HEK293 (cell line): Measurements from ENCODE around the gene PTAR1.

Experiments
- CTCF ChIA-PET: fragments of 350-600 bp; formaldehyde crosslinking; extraction: SDS; loops from one replicate; lab custom pipeline; 2021; ENCODE audit warnings: antibody characterized with exemption; lab: Yijun Ruan, JAX
- POLR2A ChIA-PET: fragments of 300-600 bp; formaldehyde crosslinking; extraction: SDS; loops from one replicate; lab custom pipeline; 2020; ENCODE audit warnings: antibody characterized with exemption, inconsistent platforms; lab: Yijun Ruan, JAX
- H3K27ac ChIP-seq: fragments of 200-500 bp; sonication (Bioruptor generic); 2 replicates; pipeline ENCODE4 v1.5.1; 2014; ENCODE audit warnings: low read depth, low read length, control low read depth, inconsistent platforms; ENCODE audit errors: extremely low read depth
- H3K36me3 ChIP-seq, 2 experiments: fragments of 200-500 bp in 1 of 2; sonication (Bioruptor generic) in 1 of 2; 1 replicate in 1 of 2; 2 replicates in 1 of 2; pipeline ENCODE4 v1.5.1; 2014 to 2017; ENCODE audit warnings: inconsistent platforms in 2 of 2, low read length in 2 of 2; ENCODE audit not compliant: control insufficient read depth in 2 of 2, insufficient read depth in 1 of 2
- H3K4me1 ChIP-seq: fragments of 200-500 bp; sonication (Bioruptor generic); 2 replicates; pipeline ENCODE4 v1.5.1; 2014; ENCODE audit warnings: mild to moderate bottlenecking, low read length, inconsistent platforms; ENCODE audit not compliant: control insufficient read depth, insufficient read depth
- H3K4me3 ChIP-seq: 2 replicates; pipeline ENCODE4 v1.5.1; 2011; ENCODE audit warnings: low read depth, mild to moderate bottlenecking, control low read depth, low read length, moderate library complexity
- H3K9me3 ChIP-seq: fragments of 200-500 bp; sonication (Bioruptor generic); 2 replicates; pipeline ENCODE4 v1.5.1; 2014; ENCODE audit warnings: low read depth, low read length, inconsistent platforms; ENCODE audit not compliant: control insufficient read depth, insufficient read depth
- FEZF1 ChIP-seq: fragments of 450-650 bp; formaldehyde crosslinking; IDR thresholded peaks from 2 replicates; pipeline ENCODE4 v1.5.1; 2016; ENCODE audit warnings: missing biosample characterization, missing genetic modification characterization
- SALL2 ChIP-seq: fragments of 450-650 bp; formaldehyde crosslinking; IDR thresholded peaks from 2 replicates; pipeline ENCODE4 v1.5.0; 2017; ENCODE audit warnings: missing biosample characterization, mild to moderate bottlenecking, missing genetic modification characterization, borderline replicate concordance
- TRIM28 ChIP-seq: IDR thresholded peaks from 2 replicates; pipeline ENCODE4 v1.6.1; 2011; ENCODE audit warnings: low read length, control low read depth, borderline replicate concordance
- ZBTB11 ChIP-seq: fragments of 450-650 bp; formaldehyde crosslinking; conservative IDR thresholded peaks from 2 replicates; pipeline ENCODE4 v1.5.1; 2016; ENCODE audit warnings: low read depth, missing biosample characterization, missing genetic modification characterization
- ZBTB8A ChIP-seq: fragments of 450-650 bp; formaldehyde crosslinking; IDR thresholded peaks from 2 replicates; pipeline ENCODE4 v1.5.1; 2016; ENCODE audit warnings: missing biosample characterization, missing genetic modification characterization
- ZEB2 ChIP-seq: fragments of 450-650 bp; formaldehyde crosslinking; IDR thresholded peaks from 2 replicates; pipeline ENCODE4 v1.5.1; 2016; ENCODE audit warnings: missing biosample characterization, missing genetic modification characterization
- ZNF146 ChIP-seq: fragments of 450-650 bp; formaldehyde crosslinking; IDR thresholded peaks from 2 replicates; pipeline ENCODE4 v1.5.1; 2016; ENCODE audit warnings: missing biosample characterization, missing genetic modification characterization
- ZNF184 ChIP-seq: fragments of 450-650 bp; IDR thresholded peaks from 2 replicates; pipeline ENCODE4 v1.5.1; 2018; ENCODE audit warnings: missing biosample characterization, mild to moderate bottlenecking, missing genetic modification characterization
- ZNF211 ChIP-seq: fragments of 450-650 bp; formaldehyde crosslinking; IDR thresholded peaks from 2 replicates; pipeline ENCODE4 v1.5.1; 2016; ENCODE audit warnings: low read depth, missing biosample characterization, missing genetic modification characterization
- ZNF544 ChIP-seq: fragments of 450-650 bp; formaldehyde crosslinking; IDR thresholded peaks from 2 replicates; pipeline ENCODE4 v1.5.0; 2017; ENCODE audit warnings: missing biosample characterization, missing genetic modification characterization
- ZNF571 ChIP-seq: fragments of 450-650 bp; formaldehyde crosslinking; IDR thresholded peaks from 2 replicates; pipeline ENCODE4 v1.5.0; 2017; ENCODE audit warnings: missing biosample characterization, missing genetic modification characterization
- ZNF596 ChIP-seq: fragments of 450-650 bp; IDR thresholded peaks from 2 replicates; pipeline ENCODE4 v1.5.0; 2018; ENCODE audit warnings: missing biosample characterization, mild to moderate bottlenecking, missing genetic modification characterization, moderate library complexity
- ZNF610 ChIP-seq: fragments of 450-650 bp; formaldehyde crosslinking; IDR thresholded peaks from 2 replicates; pipeline ENCODE4 v1.5.1; 2016; ENCODE audit warnings: missing biosample characterization, missing genetic modification characterization, borderline replicate concordance
- ZNF658 ChIP-seq: fragments of 450-650 bp; formaldehyde crosslinking; IDR thresholded peaks from 2 replicates; pipeline ENCODE4; 2016; ENCODE audit warnings: missing biosample characterization, missing genetic modification characterization
- TF ChIP-seq, protein P1 (sequence below): sonication (generic); formaldehyde crosslinking; IDR thresholded peaks from 2 replicates; pipeline ENCODE4 v1.8.1; 2022; ENCODE audit warnings: mild to moderate bottlenecking, moderate library complexity, missing genetic modification reagents
- TF ChIP-seq, protein P2 (sequence below): fragments of 450-650 bp; formaldehyde crosslinking; IDR thresholded peaks from 2 replicates; pipeline ENCODE4 v1.5.1; 2016; ENCODE audit warnings: missing biosample characterization, missing genetic modification characterization, borderline replicate concordance
- TF ChIP-seq, protein P3 (sequence below): fragments of 450-650 bp; formaldehyde crosslinking; IDR thresholded peaks from 2 replicates; pipeline ENCODE4 v1.5.1; 2016; ENCODE audit warnings: missing biosample characterization, missing genetic modification characterization
- TF ChIP-seq, protein P4 (sequence below): fragments of 450-650 bp; formaldehyde crosslinking; IDR thresholded peaks from 2 replicates; pipeline ENCODE4 v1.5.1; 2017; ENCODE audit warnings: missing biosample characterization, missing genetic modification characterization

PTAR1 gene

GRCh38 chr9:69719367-69719766 is 40.4 kb downstream of the PTAR1 start (continued):
- no peak for TF ChIP-seq ZNF184 (tag by site-specific recombination)
- no peak for TF ChIP-seq TRIM28
- no peak for TF ChIP-seq ZNF610 (tag by site-specific recombination)
- no peak for TF ChIP-seq ZNF658
- no peak for TF ChIP-seq ZBTB8A
- TF ChIP-seq SALL2 (tag by site-specific recombination) = no peak
- no peak for TF ChIP-seq ZNF544

DNA sequence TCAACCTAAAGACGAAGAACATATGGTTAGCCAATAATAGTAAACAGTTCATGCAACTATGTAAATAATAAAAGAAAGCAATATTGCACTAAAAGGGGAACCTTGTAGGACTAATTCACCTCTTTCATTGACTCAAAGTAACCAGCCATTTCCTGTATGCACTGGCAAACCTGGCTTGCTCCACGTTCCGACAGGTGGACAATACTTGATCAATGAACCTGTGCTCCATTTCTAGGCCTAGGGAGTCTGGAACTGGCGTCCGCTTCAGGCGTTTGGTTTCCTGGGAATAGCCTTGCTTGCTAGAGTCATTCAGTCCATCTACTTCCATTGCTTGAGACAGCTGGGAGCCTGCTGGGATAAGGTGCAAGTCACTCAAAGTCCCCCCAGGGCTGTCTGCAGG is 41.6 kb downstream of the PTAR1 start:
- Histone ChIP-seq H3K27ac (no peak overlapping the region), H3K9me3 (no peaks in the 10 kb centered on the region), H3K4me1 (no peaks in the 10 kb centered on the region), H3K36me3 (peaks cover 0 to 39% of the 10 kb centered on the region in 2 experiments; a peak in 1 of 3 replicates), H3K4me3 (no peak overlapping the region)
- POLR2A ChIA-PET = no interaction called here
- CTCF ChIA-PET = no interaction called here
- TF ChIP-seq ZNF571 (tag by site-specific recombination) = no peak
- TF ChIP-seq ZNF596 (tag by site-specific recombination) = no peak
- TF ChIP-seq ZNF211 (tag by site-specific recombination) = no peak
- TF ChIP-seq ZNF146 (tag by site-specific recombination) = no peak
- TF ChIP-seq, protein P1, sequence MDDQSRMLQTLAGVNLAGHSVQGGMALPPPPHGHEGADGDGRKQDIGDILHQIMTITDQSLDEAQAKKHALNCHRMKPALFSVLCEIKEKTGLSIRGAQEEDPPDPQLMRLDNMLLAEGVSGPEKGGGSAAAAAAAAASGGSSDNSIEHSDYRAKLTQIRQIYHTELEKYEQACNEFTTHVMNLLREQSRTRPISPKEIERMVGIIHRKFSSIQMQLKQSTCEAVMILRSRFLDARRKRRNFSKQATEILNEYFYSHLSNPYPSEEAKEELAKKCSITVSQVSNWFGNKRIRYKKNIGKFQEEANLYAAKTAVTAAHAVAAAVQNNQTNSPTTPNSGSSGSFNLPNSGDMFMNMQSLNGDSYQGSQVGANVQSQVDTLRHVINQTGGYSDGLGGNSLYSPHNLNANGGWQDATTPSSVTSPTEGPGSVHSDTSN = no peak
- TF ChIP-seq, protein P2, sequence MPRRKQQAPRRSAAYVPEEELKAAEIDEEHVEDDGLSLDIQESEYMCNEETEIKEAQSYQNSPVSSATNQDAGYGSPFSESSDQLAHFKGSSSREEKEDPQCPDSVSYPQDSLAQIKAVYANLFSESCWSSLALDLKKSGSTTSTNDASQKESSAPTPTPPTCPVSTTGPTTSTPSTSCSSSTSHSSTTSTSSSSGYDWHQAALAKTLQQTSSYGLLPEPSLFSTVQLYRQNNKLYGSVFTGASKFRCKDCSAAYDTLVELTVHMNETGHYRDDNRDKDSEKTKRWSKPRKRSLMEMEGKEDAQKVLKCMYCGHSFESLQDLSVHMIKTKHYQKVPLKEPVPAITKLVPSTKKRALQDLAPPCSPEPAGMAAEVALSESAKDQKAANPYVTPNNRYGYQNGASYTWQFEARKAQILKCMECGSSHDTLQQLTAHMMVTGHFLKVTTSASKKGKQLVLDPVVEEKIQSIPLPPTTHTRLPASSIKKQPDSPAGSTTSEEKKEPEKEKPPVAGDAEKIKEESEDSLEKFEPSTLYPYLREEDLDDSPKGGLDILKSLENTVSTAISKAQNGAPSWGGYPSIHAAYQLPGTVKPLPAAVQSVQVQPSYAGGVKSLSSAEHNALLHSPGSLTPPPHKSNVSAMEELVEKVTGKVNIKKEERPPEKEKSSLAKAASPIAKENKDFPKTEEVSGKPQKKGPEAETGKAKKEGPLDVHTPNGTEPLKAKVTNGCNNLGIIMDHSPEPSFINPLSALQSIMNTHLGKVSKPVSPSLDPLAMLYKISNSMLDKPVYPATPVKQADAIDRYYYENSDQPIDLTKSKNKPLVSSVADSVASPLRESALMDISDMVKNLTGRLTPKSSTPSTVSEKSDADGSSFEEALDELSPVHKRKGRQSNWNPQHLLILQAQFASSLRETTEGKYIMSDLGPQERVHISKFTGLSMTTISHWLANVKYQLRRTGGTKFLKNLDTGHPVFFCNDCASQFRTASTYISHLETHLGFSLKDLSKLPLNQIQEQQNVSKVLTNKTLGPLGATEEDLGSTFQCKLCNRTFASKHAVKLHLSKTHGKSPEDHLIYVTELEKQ (tag by site-specific recombination) = no peak

- H3K4me1 ChIP-seq = no peaks in the 10 kb centered on the region
- POLR2A ChIA-PET = no interaction called here
- peaks cover 0 to 22% of the 10 kb centered on the region in 2 experiments; a peak in 1 of 3 replicates for H3K36me3 ChIP-seq
- no peak overlapping the region for H3K4me3 ChIP-seq
- no peak overlapping the region for H3K27ac ChIP-seq
- H3K9me3 ChIP-seq = no peaks in the 10 kb centered on the region
- CTCF ChIA-PET = interaction anchor here (2.0 kb wide), 1 partner anchor 44 kb away, joined by 5 read pairs; the partner anchor contains the start of gene APBA1
- TF ChIP-seq ZEB2 (tag by site-specific recombination) (no peak), ZNF571 (tag by site-specific recombination) (no peak), ZBTB8A (no peak), ZBTB11 (tag by site-specific recombination) (no peak), FEZF1 (tag by site-specific recombination) (no peak)
- TF ChIP-seq, protein P3, sequence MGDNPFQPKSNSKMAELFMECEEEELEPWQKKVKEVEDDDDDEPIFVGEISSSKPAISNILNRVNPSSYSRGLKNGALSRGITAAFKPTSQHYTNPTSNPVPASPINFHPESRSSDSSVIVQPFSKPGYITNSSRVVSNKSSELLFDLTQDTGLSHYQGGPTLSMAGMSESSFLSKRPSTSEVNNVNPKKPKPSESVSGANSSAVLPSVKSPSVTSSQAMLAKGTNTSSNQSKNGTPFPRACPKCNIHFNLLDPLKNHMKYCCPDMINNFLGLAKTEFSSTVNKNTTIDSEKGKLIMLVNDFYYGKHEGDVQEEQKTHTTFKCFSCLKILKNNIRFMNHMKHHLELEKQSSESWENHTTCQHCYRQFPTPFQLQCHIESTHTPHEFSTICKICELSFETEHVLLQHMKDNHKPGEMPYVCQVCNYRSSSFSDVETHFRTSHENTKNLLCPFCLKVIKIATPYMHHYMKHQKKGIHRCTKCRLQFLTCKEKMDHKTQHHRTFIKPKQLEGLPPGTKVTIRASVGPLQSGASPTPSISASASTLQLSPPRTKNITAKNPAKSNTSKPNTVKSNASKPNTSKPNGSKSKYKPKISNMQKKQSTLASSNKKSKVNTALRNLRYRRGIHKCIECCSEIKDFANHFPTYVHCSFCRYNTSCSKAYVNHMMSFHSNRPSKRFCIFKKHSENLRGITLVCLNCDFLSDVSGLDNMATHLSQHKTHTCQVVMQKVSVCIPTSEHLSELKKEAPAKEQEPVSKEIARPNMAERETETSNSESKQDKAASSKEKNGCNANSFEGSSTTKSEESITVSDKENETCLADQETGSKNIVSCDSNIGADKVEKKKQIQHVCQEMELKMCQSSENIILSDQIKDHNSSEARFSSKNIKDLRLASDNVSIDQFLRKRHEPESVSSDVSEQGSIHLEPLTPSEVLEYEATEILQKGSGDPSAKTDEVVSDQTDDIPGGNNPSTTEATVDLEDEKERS (tag by site-specific recombination) = no peak
- TF ChIP-seq, protein P4, sequence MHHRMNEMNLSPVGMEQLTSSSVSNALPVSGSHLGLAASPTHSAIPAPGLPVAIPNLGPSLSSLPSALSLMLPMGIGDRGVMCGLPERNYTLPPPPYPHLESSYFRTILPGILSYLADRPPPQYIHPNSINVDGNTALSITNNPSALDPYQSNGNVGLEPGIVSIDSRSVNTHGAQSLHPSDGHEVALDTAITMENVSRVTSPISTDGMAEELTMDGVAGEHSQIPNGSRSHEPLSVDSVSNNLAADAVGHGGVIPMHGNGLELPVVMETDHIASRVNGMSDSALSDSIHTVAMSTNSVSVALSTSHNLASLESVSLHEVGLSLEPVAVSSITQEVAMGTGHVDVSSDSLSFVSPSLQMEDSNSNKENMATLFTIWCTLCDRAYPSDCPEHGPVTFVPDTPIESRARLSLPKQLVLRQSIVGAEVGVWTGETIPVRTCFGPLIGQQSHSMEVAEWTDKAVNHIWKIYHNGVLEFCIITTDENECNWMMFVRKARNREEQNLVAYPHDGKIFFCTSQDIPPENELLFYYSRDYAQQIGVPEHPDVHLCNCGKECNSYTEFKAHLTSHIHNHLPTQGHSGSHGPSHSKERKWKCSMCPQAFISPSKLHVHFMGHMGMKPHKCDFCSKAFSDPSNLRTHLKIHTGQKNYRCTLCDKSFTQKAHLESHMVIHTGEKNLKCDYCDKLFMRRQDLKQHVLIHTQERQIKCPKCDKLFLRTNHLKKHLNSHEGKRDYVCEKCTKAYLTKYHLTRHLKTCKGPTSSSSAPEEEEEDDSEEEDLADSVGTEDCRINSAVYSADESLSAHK (tag by site-specific recombination) = no peak
Observed at GRCh38 chr9:69715825-69716224, 44.0 kb downstream of the PTAR1 start.
